K562 (cell line): Measurements from ENCODE around the gene LRRC27. TPM values are rescaled to one million over a fixed set of nuclear protein-coding genes. Genes with fewer than 3 reads are reported as not detected.

Experiments used
- ATAC-seq: fragments of 200-7000 bp; cut with Tn5 transposase; 3 replicates; pipeline ENCODE4 v1.9.1; 2020; ENCODE audit warnings: moderate library complexity
- BruUV-seq: library from RNA; stranded (reverse); fragments of 400-500 nt; replicated peaks from 2 replicates; lab custom pipeline; 2021; lab: Mats Ljungman, UMichigan
- CTCF ChIA-PET: fragments of 300-600 bp; formaldehyde crosslinking; extraction: SDS; loops from one replicate; lab custom pipeline; 2021; ENCODE audit warnings: low intra/inter-chr PET ratio; lab: Yijun Ruan, JAX
- POLR2A ChIA-PET: fragments of 300-600, 350-650 bp; sonication (Branson Sonifier 250); formaldehyde crosslinking; extraction: SDS; loops from one replicate; lab custom pipeline; 2021; ENCODE audit warnings: antibody characterized with exemption, inconsistent platforms; lab: Yijun Ruan, JAX
- DNase-seq, 4 experiments: peaks; one replicate each; pipeline versions ENCODE4 v3.0.0 to v3.0.0-alpha.2; 2011 to 2018; ENCODE audit warnings: low spot score in 3 of 4, mixed read lengths in 3 of 4; ENCODE audit errors: extremely low read depth in 1 of 4
- FAIRE-seq: peaks from 2 replicates; lab custom pipeline; 2011; peaks lifted over from hg19 to GRCh38; lab: Jason Lieb, UNC
- H2AFZ ChIP-seq: 2 replicates; pipeline ENCODE4 v1.6.0; 2011; ENCODE audit warnings: low read depth, low read length, control low read depth, inconsistent platforms
- H3K27ac ChIP-seq: fragments of 200-600 bp; 3 replicates; pipeline ENCODE4 v1.8.0; 2011; ENCODE audit warnings: low read depth, mild to moderate bottlenecking, control low read depth, inconsistent platforms, low read length, moderate library complexity, mixed read lengths; ENCODE audit errors: extremely low read depth
- H3K27me3 ChIP-seq, 2 experiments: fragments of 300-600 bp in 1 of 2; 2 replicates in 1 of 2; 3 replicates in 1 of 2; pipeline versions ENCODE4 v1.6.0 to v1.8.0; 2011; ENCODE audit warnings: inconsistent platforms in 2 of 2, low read length in 2 of 2, mild to moderate bottlenecking in 1 of 2, mixed read lengths in 1 of 2, moderate library complexity in 1 of 2; ENCODE audit not compliant: control insufficient read depth in 2 of 2, insufficient read depth in 2 of 2
- H3K36me3 ChIP-seq: fragments of 300-600 bp; 3 replicates; pipeline ENCODE4 v1.8.0; 2011; ENCODE audit warnings: mild to moderate bottlenecking, low read length, inconsistent platforms; ENCODE audit not compliant: control insufficient read depth, insufficient read depth
- H3K4me1 ChIP-seq, 2 experiments: fragments of 200-600 bp in 1 of 2; replicated peaks in 1 of 2; 2 replicates in 1 of 2; 3 replicates in 1 of 2; pipeline versions ENCODE4 v1.5.1 to v1.8.0; 2011; ENCODE audit warnings: inconsistent platforms in 2 of 2, low read length in 2 of 2, mild to moderate bottlenecking in 1 of 2, mixed read lengths in 1 of 2, moderate library complexity in 1 of 2; ENCODE audit not compliant: control insufficient read depth in 2 of 2, insufficient read depth in 2 of 2
- H3K4me2 ChIP-seq: 2 replicates; pipeline ENCODE4 v1.6.1; 2011; ENCODE audit warnings: low read length, control low read depth, inconsistent platforms, mixed read lengths; ENCODE audit not compliant: insufficient read depth
- H3K4me3 ChIP-seq: fragments of 200-600 bp; sonication (generic), shearing (Covaris generic); 2 replicates; pipeline ENCODE4 v1.5.1; 2016; ENCODE audit warnings: control low read depth, inconsistent platforms
- H3K79me2 ChIP-seq: fragments of 200-600 bp; 3 replicates; pipeline ENCODE4 v1.8.0; 2011; ENCODE audit warnings: low read length, inconsistent platforms; ENCODE audit not compliant: control insufficient read depth, insufficient read depth
- H3K9ac ChIP-seq, 2 experiments: 2 replicates each; pipeline versions ENCODE4 v1.6.0 to v1.6.1; 2011; ENCODE audit warnings: low read depth in 2 of 2, low read length in 2 of 2, control low read depth in 1 of 2, inconsistent platforms in 1 of 2, mild to moderate bottlenecking in 1 of 2, mixed read lengths in 1 of 2; ENCODE audit not compliant: insufficient read depth in 1 of 2
- H3K9me1 ChIP-seq: one replicate; pipeline ENCODE4 v1.6.0; 2011; ENCODE audit warnings: inconsistent platforms, mild to moderate bottlenecking, low read length, moderate library complexity; ENCODE audit not compliant: control insufficient read depth, insufficient read depth
- H3K9me3 ChIP-seq: replicated peaks from 2 replicates; pipeline ENCODE4 v1.5.1; 2011; ENCODE audit warnings: low read depth, low read length, inconsistent platforms; ENCODE audit not compliant: control insufficient read depth, insufficient read depth
- H4K20me1 ChIP-seq: replicated peaks from 2 replicates; pipeline ENCODE4 v1.6.1; 2011; ENCODE audit warnings: low read length, inconsistent platforms, mixed read lengths; ENCODE audit not compliant: control insufficient read depth, insufficient read depth
- KLF10 ChIP-seq: fragments of 250-450 bp; sonication (Bioruptor Pico); IDR thresholded peaks from 2 replicates; pipeline ENCODE4 v1.6.1; 2021; ENCODE audit warnings: matching md5 sums
- SAFB ChIP-seq: fragments of 200-400 bp; formaldehyde crosslinking; IDR thresholded peaks from 2 replicates; pipeline ENCODE4 v1.6.1; 2017; ENCODE audit warnings: low read depth, low read length, borderline replicate concordance
- TAF15 ChIP-seq: fragments of 200-400 bp; formaldehyde crosslinking; IDR thresholded peaks from 2 replicates; pipeline ENCODE4 v1.6.1; 2017; ENCODE audit warnings: mild to moderate bottlenecking, low read depth, low read length, moderate library complexity
- ZNF384 ChIP-seq: IDR thresholded peaks from 2 replicates; pipeline ENCODE4 v1.6.1; 2012; ENCODE audit warnings: low read depth, low read length, improper control_type of control experiment
- WGBS: fragments of 100-300 bp; shearing (Covaris generic); methylation state at CpG from one replicate; pipeline ENCODE4 v1.1.6; 2016; ENCODE audit warnings: low coverage, mixed read lengths; ENCODE audit not compliant: insufficient coverage; ENCODE audit errors: missing lambda C conversion rate; 5-methylcytosine and 5-hydroxymethylcytosine counted together
- in situ Hi-C: fragments of 300-500 bp; cut with MboI; formaldehyde crosslinking; loops from 4 replicates; pipeline ENCODE4 v1.15.0; 2018; ENCODE audit warnings: inconsistent platforms, mixed read lengths
- intact Hi-C: fragments of 100-400 bp; cut with micrococcal nuclease; formaldehyde crosslinking; loops from 2 replicates; pipeline ENCODE4 v1.14.2; 2022
- polyA plus RNA-seq, 8 experiments: library from polyadenylated mRNA; depleted of rRNA in 4 of 8; stranded (reverse) in 5 of 8; unstranded in 3 of 8; fragments of >200 nt; fragmentation: Nextera tagmentation in 2 of 8; fragmentation: Illumina TruSeq in 1 of 8; extraction: Ambion mirVana in 2 of 8; extraction: Trizol in 1 of 8; gene quantifications; 2 replicates each; pipeline versions ENCODE4 v1.2.1 to v1.2.3, GENCODE V29; 2011 to 2014; ENCODE audit warnings: inconsistent platforms in 1 of 8, missing spikeins in 1 of 8
- total RNA-seq, 7 experiments: library from RNA; depleted of rRNA in 6 of 7; stranded (reverse); fragments of >200 nt in 6 of 7; fragmentation: Illumina TruSeq in 2 of 7; extraction: Trizol in 2 of 7; gene quantifications; 2 replicates each; pipeline versions ENCODE4 v1.2.1 to v1.2.3, GENCODE V29; 2011 to 2021; ENCODE audit warnings: low replicate concordance in 1 of 7
- TF ChIP-seq, protein P1 (sequence below): conservative IDR thresholded peaks from 2 replicates; pipeline ENCODE4 v1.6.1; 2011; ENCODE audit warnings: low read depth, mild to moderate bottlenecking, low read length; ENCODE audit not compliant: control insufficient read depth
- TF ChIP-seq, protein P2 (sequence below): sonication (generic); formaldehyde crosslinking; IDR thresholded peaks from 2 replicates; pipeline ENCODE4 v1.8.1; 2023; ENCODE audit warnings: mild to moderate bottlenecking, missing genetic modification reagents
- TF ChIP-seq, protein P3 (sequence below): fragments of 250-450 bp; sonication (Bioruptor Pico); IDR thresholded peaks from 2 replicates; pipeline ENCODE4 v1.8.0; 2021; ENCODE audit warnings: moderate library complexity, mild to moderate bottlenecking, inconsistent platforms
- TF ChIP-seq, protein P4 (sequence below): fragments of 250-450 bp; sonication (Bioruptor Pico); IDR thresholded peaks from 2 replicates; pipeline ENCODE4 v1.9.0; 2021; ENCODE audit warnings: mild to moderate bottlenecking, inconsistent platforms

The LRRC27 gene
- total and polyA plus RNA-seq, 9 of the 15 experiments (the other 6 are each of a cell fraction or from before 2014, with no cell fraction given): 0.10 to 2.7 (median 1.4) TPM

DNA sequence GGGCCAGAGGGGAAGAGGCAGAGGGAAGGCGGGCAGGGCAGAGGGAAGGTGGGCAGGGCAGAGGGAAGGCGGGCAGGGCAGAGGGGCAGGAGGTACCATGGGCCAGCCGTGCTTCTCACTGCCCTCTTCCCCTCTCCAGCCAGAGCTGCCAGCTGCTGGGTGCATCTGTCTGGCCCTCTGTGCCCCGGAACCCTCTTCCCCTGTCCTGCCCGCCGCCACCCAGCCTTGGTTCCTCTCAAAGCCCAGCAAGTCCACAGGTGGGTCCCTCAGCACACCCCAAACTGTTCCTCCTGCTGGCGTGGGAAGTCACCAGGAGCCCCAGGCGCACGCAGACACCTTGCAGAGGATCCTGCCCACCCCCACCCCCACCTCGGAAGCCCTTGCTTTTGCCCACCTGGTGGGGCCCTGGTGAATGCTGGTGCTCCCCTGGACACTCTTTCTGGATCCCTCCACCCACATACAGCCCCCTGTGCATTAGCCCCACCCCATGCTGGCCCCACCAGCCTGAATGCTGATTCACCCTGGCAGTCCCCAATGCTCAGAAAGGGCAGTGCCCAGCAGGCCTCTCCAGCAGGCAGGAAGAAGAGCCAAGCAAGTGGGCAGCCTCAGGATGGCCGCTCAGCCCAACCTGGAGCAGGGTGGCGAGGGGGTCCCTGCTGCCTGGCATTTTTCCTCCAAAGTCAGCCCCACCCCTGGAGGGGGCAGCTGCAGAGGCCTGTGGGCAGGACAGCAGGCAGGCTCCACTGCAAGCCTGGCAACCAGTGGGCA, 63.1 kb downstream of the LRRC27 start:
- no peak for ATAC-seq
- H3K4me2 ChIP-seq: no peak overlapping the region
- H2AFZ ChIP-seq: no peak overlapping the region
- H4K20me1 ChIP-seq: no peaks in the 10 kb centered on the region
- no peaks in the 10 kb centered on the region for H3K9me3 ChIP-seq
- in situ Hi-C loops: loop anchor here (5.0 kb wide), 1 partner anchor 57 kb away; no protein-coding TSS in a partner anchor
- intact Hi-C loops: loop anchor here (5.0 kb wide), 1 partner anchor 242 kb away; no protein-coding TSS in a partner anchor
- no peak for TF ChIP-seq KLF10
- TF ChIP-seq, protein P1, sequence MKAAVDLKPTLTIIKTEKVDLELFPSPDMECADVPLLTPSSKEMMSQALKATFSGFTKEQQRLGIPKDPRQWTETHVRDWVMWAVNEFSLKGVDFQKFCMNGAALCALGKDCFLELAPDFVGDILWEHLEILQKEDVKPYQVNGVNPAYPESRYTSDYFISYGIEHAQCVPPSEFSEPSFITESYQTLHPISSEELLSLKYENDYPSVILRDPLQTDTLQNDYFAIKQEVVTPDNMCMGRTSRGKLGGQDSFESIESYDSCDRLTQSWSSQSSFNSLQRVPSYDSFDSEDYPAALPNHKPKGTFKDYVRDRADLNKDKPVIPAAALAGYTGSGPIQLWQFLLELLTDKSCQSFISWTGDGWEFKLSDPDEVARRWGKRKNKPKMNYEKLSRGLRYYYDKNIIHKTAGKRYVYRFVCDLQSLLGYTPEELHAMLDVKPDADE: no peak
- TF ChIP-seq, protein P2, sequence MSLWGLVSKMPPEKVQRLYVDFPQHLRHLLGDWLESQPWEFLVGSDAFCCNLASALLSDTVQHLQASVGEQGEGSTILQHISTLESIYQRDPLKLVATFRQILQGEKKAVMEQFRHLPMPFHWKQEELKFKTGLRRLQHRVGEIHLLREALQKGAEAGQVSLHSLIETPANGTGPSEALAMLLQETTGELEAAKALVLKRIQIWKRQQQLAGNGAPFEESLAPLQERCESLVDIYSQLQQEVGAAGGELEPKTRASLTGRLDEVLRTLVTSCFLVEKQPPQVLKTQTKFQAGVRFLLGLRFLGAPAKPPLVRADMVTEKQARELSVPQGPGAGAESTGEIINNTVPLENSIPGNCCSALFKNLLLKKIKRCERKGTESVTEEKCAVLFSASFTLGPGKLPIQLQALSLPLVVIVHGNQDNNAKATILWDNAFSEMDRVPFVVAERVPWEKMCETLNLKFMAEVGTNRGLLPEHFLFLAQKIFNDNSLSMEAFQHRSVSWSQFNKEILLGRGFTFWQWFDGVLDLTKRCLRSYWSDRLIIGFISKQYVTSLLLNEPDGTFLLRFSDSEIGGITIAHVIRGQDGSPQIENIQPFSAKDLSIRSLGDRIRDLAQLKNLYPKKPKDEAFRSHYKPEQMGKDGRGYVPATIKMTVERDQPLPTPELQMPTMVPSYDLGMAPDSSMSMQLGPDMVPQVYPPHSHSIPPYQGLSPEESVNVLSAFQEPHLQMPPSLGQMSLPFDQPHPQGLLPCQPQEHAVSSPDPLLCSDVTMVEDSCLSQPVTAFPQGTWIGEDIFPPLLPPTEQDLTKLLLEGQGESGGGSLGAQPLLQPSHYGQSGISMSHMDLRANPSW: no peak
- TF ChIP-seq, protein P3, sequence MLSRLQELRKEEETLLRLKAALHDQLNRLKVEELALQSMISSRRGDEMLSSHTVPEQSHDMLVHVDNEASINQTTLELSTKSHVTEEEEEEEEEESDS: no peak
- TF ChIP-seq ZNF384: no peak
- TF ChIP-seq, protein P4, sequence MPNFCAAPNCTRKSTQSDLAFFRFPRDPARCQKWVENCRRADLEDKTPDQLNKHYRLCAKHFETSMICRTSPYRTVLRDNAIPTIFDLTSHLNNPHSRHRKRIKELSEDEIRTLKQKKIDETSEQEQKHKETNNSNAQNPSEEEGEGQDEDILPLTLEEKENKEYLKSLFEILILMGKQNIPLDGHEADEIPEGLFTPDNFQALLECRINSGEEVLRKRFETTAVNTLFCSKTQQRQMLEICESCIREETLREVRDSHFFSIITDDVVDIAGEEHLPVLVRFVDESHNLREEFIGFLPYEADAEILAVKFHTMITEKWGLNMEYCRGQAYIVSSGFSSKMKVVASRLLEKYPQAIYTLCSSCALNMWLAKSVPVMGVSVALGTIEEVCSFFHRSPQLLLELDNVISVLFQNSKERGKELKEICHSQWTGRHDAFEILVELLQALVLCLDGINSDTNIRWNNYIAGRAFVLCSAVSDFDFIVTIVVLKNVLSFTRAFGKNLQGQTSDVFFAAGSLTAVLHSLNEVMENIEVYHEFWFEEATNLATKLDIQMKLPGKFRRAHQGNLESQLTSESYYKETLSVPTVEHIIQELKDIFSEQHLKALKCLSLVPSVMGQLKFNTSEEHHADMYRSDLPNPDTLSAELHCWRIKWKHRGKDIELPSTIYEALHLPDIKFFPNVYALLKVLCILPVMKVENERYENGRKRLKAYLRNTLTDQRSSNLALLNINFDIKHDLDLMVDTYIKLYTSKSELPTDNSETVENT (CRISPR knock-in tag): no peak
- TF ChIP-seq SAFB: no peak
- no peak for TF ChIP-seq TAF15
- POLR2A ChIA-PET: no interaction called here
- H3K27ac ChIP-seq: no peak overlapping the region
- no peaks in the 10 kb centered on the region; the same call in 2 of the 3 replicates for H3K36me3 ChIP-seq
- peaks cover 5 to 60% of the 10 kb centered on the region in 2 experiments; a peak in 3 of 5 replicates for H3K4me1 ChIP-seq
- no TSS peak for BruUV-seq
- H3K27me3 ChIP-seq: no peaks in the 10 kb centered on the region
- WGBS: 92% methylated on average over 2 of the region's 12 CpGs
- H3K9ac ChIP-seq: 0 out of 4 replicates have a peak overlapping the region, but pooled peaks of 1 of the 2 experiments have one; percentile 17
- CTCF ChIA-PET: interaction anchor here (0.6 kb wide), 1 partner anchor 495 kb away, joined by 3 read pairs; no protein-coding TSS in a partner anchor
- DNase-seq: no peak
- FAIRE-seq: no peak
- no peak overlapping the region for H3K4me3 ChIP-seq
- peaks cover 12% of the 10 kb centered on the region; the same call in 2 of the 3 replicates for H3K79me2 ChIP-seq
- H3K9me1 ChIP-seq: no peaks in the 10 kb centered on the region
